HUDEP-2 (cell line): ENCODE results near the gene MPZL3.

Experiments
- DNase-seq, 76 experiments: peaks; one replicate each; lab custom pipeline; 2025; ENCODE audit not compliant: unreplicated experiment in 76 of 76; lab: John Stamatoyannopoulos, UW

Gene MPZL3

GRCh38 chr11:118265954-118266353 is 13.8 kb upstream of the MPZL3 start:
- DNase-seq: no peak

GRCh38 chr11:118264569-118265465 is 12.7 kb upstream of the MPZL3 start:
- DNase-seq: no peak

GRCh38 chr11:118263695-118264568 is 11.8 kb upstream of the MPZL3 start, which contains the start of gene MPZL2:
Gene MPZL2 (minus strand): TSS chr11:118264297. CDS start chr11:118264153, 144 bp downstream.
- DNase-seq: no peak

GRCh38 chr11:118263112-118263511 is 10.9 kb upstream of the MPZL3 start:
- DNase-seq: no peak

GRCh38 chr11:118260353-118260752 is 8.2 kb upstream of the MPZL3 start:
- no peak for DNase-seq

GRCh38 chr11:118259138-118259537 is 7.0 kb upstream of the MPZL3 start:
- DNase-seq: no peak

- DNase-seq: no peak
Measured at GRCh38 chr11:118258410-118258809, 6.2 kb upstream of the MPZL3 start.

- no peak for DNase-seq
Measured at GRCh38 chr11:118252688-118253087, 523 bp upstream of the MPZL3 start.

GRCh38 chr11:118247041-118247440 is 5.1 kb downstream of the MPZL3 start:
- no peak for DNase-seq

GRCh38 chr11:118245936-118246562 is 6.1 kb downstream of the MPZL3 start:
- no peak for DNase-seq

GRCh38 chr11:118243993-118244762 is 8.0 kb downstream of the MPZL3 start:
- no peak for DNase-seq

GRCh38 chr11:118243161-118243560 is 9.0 kb downstream of the MPZL3 start:
- no peak for DNase-seq

GRCh38 chr11:118241764-118242098 is 10.4 kb downstream of the MPZL3 start:
- DNase-seq: no peak

- peak in 45 of 76 experiments; percentile 3 to 75 (median 36) for DNase-seq
Measured at GRCh38 chr11:118240999-118241763, 11.0 kb downstream of the MPZL3 start.

GRCh38 chr11:118239509-118240205 is 12.5 kb downstream of the MPZL3 start:
- DNase-seq: no peak

GRCh38 chr11:118238929-118239328 is 13.2 kb downstream of the MPZL3 start:
- DNase-seq: no peak

GRCh38 chr11:118238421-118238820 is 13.7 kb downstream of the MPZL3 start:
- DNase-seq: no peak

- DNase-seq: no peak
Measured at GRCh38 chr11:118236170-118236569, 16.0 kb downstream of the MPZL3 start.

- no peak for DNase-seq
Measured at GRCh38 chr11:118234833-118235232, 17.3 kb downstream of the MPZL3 start.
